Skeletal muscle cell (primary cell): ENCODE measurements around the gene POLR3C.

Experiments
- DNase-seq: peaks from one replicate; pipeline ENCODE4 v3.0.0-alpha.2; 2010; ENCODE audit warnings: low read depth
- H3K4me3 ChIP-seq: 2 replicates; pipeline ENCODE4 v1.5.1; 2011; ENCODE audit warnings: low read depth, mild to moderate bottlenecking, control low read depth, low read length, moderate library complexity

The POLR3C gene

DNA sequence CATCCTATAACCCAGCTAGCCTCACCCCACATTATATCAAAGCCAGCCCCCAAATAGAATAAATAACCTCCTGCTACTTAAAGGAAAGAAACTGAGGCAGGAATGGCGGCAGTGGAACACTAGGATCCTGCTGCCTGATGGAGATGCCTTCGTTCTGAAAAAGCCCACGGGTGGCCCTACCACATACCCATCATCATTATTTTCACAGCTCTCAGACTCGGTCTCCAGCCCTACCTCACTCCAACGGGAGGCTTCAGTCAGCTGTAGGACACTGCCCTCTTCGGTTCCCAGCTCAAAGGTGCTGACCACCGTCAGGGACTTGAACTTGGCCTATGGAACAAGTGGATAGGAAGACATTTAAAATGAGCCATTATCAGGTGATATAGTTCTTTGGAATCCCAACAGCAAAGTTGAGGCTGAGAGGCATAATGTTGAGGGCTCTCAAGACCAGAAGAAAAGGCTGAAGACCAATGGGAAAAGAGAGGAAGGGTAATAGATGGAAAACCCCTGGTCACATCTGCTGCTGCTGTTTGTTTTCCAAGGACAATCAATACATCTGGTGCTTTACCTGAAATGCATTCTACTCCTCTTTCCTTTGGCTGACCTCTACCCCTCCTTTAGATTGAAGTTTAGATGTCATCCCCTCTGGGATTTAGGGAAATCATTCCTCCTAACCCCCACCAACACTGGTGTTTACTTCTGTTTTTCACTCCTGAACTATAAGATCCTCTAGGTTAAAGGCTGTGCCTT, 69.5 kb downstream of the POLR3C start:
- no peak for DNase-seq
- H3K4me3 ChIP-seq, result no peak overlapping the region
